Effector memory CD8-positive, alpha-beta T cell (primary cell): ENCODE results near the gene RAB40B.
"Not testable (repeated sequence)": the region's sequence is repeated elsewhere in the genome, so short reads cannot be mapped to it uniquely, and the experiment has no call there.

Experiments used
- ATAC-seq: fragments of 150-1000 bp; cut with Tn5 transposase; replicated peaks from 2 replicates; pipeline ENCODE4 v1.10.0; 2021; ENCODE audit warnings: mild to moderate bottlenecking, moderate library complexity
- DNase-seq, 3 experiments: peaks; one replicate each; pipeline ENCODE4 v3.0.0; 2021
- H3K27ac Mint-ChIP-seq, 2 donors: one replicate each; pipeline ENCODE4 v1.8.0; 2022; ENCODE audit warnings: mild to moderate bottlenecking in 2 of 2, mixed read lengths in 2 of 2, moderate library complexity in 2 of 2
- H3K27me3 Mint-ChIP-seq, 2 donors: one replicate each; pipeline ENCODE4 v1.8.0; 2022; ENCODE audit warnings: mixed read lengths in 2 of 2
- H3K36me3 Mint-ChIP-seq: one replicate; pipeline ENCODE4 v1.8.0; 2022; ENCODE audit warnings: mild to moderate bottlenecking, moderate library complexity, mixed read lengths; ENCODE audit not compliant: insufficient read depth
- H3K4me1 Mint-ChIP-seq, 2 donors: one replicate each; pipeline ENCODE4 v1.8.0; 2022; ENCODE audit warnings: low read depth in 2 of 2, mixed read lengths in 2 of 2
- H3K4me3 Mint-ChIP-seq, 2 donors: one replicate each; pipeline ENCODE4 v1.8.0; 2022; ENCODE audit warnings: mild to moderate bottlenecking in 2 of 2, mixed read lengths in 2 of 2, moderate library complexity in 2 of 2
- H3K9me3 Mint-ChIP-seq, 2 donors: one replicate each; pipeline ENCODE4 v1.8.0; 2022; ENCODE audit warnings: mixed read lengths in 2 of 2
- total RNA-seq, 9 experiments: gene quantifications; one replicate each; lab custom pipeline; 2026; lab: John Stamatoyannopoulos, UW

The RAB40B gene, protein sequence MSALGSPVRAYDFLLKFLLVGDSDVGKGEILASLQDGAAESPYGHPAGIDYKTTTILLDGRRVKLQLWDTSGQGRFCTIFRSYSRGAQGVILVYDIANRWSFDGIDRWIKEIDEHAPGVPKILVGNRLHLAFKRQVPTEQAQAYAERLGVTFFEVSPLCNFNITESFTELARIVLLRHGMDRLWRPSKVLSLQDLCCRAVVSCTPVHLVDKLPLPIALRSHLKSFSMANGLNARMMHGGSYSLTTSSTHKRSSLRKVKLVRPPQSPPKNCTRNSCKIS
- 1.8 to 4.2 (median 3.5) reads per million in 9 experiments for total RNA-seq

DNA sequence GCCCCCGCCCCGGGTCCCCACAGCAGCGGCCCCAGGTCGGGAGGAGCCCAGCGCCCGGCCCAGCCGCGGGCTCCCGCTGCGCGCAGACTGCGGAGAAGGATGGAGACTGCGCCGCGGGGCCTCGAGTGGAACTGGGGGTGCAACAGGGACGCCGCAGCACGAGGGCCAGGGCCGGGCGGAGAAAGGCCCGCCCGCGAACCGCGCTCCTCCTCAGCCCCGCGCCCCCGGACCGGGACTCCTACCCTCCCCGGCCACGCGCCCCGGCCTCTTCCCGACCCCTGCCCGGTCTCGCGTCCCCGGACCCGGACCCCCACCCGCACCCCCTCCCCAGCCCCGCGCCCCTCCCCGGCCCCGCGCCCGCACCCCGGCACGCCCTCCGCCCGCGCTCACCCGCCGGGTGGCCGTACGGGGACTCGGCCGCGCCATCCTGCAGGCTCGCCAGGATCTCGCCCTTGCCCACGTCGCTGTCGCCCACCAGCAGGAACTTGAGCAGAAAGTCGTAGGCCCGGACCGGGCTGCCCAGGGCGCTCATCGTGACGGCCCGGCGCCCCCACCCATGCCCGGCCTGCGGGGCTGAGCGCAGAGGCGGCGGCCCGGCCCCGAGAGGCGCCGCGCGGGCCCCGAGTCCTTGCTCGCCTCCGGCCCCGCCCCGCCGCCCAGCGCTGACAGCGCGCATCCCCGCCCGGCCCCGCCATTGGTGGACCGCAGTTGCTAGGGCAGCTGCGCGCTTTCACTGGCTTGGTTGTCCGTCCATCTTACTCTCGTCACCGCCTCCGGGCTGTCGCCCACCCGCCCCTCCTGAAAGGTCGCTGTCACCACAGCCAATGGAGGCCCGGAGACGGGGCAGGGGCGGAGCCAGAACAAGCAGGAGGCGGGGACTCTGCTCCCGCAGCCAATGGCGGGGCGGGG is at the start of gene RAB40B:
Gene RAB40B, minus strand, starts transcription at position 634 of the 909 bp plus-strand sequence. Its CDS starts 102 bp downstream, at position 532.
- Mint-ChIP-seq H3K9me3 (peaks cover 0 to 2% of the 10 kb centered on the region in 2 donors), H3K4me3 (peak within 1 kb of the TSS; percentile 82 to 83), H3K27me3 (no peaks in the 10 kb centered on the region), H3K4me1 (peaks cover 8 to 10% of the 10 kb centered on the region in 2 donors), H3K36me3 (peaks cover 5% of the 10 kb centered on the region), H3K27ac (peak within 1 kb of the TSS in 1 of 2 donors; percentile 23)
- ATAC-seq: peak; percentile 96
- DNase-seq: peak; percentile 98

DNA sequence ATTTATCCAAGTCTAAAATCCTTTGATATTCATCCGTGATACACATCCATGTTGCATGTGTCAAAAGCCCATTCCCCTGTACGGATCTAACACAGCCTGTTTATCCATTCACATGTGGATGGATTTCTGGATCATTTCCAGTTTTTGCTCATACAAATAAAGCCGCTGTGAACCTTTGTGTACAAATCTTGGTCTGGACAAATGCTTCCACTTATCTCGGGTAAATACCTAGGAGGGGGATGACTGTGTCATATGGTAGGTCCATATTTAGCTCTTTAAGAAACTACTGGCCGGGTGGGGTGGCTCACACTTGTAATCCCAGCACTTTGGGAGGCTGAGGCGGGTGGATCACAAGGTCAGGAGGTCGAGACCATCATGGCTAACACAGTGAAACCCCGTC is 47.0 kb upstream of the RAB40B start:
- H3K4me1 Mint-ChIP-seq: no peaks in the 10 kb centered on the region
- peaks cover 10% of the 10 kb centered on the region for H3K36me3 Mint-ChIP-seq
- ATAC-seq (no peak), DNase-seq (no peak)
- H3K4me3 Mint-ChIP-seq: no peak overlapping the region
- H3K27ac Mint-ChIP-seq: no peak overlapping the region
- no peaks in the 10 kb centered on the region for H3K27me3 Mint-ChIP-seq
- H3K9me3 Mint-ChIP-seq: peaks cover 0 to 6% of the 10 kb centered on the region in 2 donors

DNA sequence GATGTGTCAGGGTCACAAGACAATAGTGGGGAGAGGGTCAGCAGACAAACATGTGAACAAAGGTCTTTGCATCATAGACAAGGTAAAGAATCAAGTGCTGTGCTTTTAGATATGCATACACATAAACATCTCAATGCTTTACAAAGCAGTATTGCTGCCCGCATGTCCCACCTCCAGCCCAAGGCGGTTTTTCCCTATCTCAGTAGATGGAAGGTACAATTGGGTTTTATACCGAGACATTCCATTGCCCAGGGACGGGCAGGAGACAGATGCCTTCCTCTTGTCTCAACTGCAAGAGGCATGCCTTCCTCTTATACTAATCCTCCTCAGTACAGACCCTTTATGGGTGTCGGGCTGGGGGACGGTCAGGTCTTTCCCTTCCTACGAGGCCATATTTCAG is 46.2 kb upstream of the RAB40B start:
- not testable (repeated sequence) for DNase-seq

DNA sequence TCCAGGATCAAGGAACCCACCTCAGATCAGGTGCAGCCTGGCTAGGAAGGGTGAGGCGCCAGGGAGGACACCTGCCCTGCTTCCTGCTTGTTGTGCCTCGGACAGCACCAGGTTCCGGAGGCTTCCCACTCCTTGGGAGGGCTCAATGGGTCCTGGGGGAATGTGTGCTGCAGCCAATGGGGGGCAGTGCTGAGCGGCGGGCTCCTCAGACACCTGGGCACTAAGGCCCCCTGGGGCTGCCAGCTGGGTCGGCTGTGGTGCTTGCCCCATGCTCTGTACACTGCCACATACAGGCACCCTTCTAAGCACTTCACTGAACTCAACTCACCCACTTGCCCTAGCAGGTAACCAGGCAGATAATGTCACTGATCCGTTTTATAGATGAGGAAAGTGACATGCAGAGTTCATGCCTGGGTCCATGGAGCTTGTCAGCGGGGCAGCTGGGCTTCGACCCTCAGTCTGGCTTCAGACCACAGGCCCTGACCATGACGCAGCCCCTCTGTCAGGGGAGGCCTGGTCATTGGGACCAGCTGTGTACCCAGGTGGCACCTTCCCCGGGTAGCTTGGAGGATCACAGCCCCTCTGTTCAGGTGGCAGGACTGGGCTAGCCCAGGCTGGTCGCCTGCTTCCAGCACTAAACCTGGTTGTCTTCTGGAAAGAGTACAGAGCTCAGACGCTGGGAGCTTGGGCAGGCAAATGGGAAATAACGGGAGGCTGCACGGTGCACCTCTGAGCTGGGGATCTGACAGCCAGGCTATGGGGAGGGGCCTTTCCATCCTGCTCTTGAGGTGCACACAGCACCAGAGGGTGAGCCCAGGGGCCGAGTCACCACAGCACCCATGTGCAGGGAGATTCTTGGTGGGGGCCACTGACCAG is 45.1 kb upstream of the RAB40B start:
- DNase-seq (no peak), ATAC-seq (no peak)
- Mint-ChIP-seq H3K4me3 (no peak overlapping the region), H3K27ac (no peak overlapping the region), H3K27me3 (no peaks in the 10 kb centered on the region), H3K9me3 (peaks cover 0 to 6% of the 10 kb centered on the region in 2 donors), H3K36me3 (peaks cover 5% of the 10 kb centered on the region), H3K4me1 (no peaks in the 10 kb centered on the region)

More for the DNA sequence above, 46.2 kb upstream of the RAB40B start:
- H3K36me3 Mint-ChIP-seq, ATAC-seq, H3K4me1 Mint-ChIP-seq, H3K9me3 Mint-ChIP-seq, H3K4me3 Mint-ChIP-seq, H3K27ac Mint-ChIP-seq, H3K27me3 Mint-ChIP-seq: not testable (repeated sequence)

DNA sequence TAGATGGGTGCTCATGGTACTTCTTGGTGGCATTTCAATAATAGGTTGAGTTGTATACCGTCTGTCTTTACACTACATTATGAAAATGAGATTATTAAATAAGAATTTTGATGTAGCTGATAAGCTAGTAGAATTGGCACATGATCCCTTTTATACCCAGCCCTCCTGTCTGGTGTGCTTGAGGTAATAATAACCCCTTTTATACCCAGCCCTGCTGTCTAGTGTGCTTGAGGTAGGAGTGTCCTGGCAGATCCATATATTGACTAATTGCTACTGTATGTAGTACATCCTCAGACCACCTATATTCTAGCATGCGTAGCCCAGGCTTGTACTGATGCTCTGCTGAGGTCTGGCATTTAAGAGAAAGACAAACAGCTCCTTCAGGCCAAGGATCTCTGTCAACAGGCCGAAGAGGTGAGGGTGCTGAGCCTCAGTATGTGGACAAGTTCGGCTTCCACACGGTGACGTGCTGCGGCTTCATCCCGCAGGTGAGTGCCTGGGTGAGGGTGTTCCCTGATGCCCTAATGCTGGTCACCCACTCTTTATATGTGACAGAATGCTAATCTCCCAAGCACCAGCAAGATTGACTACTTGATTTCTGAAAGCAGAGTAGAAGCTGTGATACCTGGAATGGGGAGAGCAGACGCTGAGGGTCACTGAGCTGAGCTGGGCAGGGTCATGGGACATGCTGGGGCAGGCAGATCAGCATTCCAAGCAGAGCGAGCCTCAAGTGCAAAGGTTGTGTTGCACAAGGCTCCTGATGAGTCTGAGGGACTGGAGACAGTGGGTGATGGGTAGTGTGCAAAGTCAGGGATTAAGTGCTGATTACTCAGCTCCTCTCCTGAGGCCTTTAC is 42.6 kb upstream of the RAB40B start:
- no peaks in the 10 kb centered on the region for H3K27me3 Mint-ChIP-seq
- H3K4me1 Mint-ChIP-seq: peaks cover 2 to 3% of the 10 kb centered on the region in 2 donors
- no peak overlapping the region for H3K27ac Mint-ChIP-seq
- no peak overlapping the region for H3K4me3 Mint-ChIP-seq
- no peak for ATAC-seq
- H3K36me3 Mint-ChIP-seq: peaks cover 5% of the 10 kb centered on the region
- no peak for DNase-seq
- H3K9me3 Mint-ChIP-seq: peaks cover 0 to 6% of the 10 kb centered on the region in 2 donors

DNA sequence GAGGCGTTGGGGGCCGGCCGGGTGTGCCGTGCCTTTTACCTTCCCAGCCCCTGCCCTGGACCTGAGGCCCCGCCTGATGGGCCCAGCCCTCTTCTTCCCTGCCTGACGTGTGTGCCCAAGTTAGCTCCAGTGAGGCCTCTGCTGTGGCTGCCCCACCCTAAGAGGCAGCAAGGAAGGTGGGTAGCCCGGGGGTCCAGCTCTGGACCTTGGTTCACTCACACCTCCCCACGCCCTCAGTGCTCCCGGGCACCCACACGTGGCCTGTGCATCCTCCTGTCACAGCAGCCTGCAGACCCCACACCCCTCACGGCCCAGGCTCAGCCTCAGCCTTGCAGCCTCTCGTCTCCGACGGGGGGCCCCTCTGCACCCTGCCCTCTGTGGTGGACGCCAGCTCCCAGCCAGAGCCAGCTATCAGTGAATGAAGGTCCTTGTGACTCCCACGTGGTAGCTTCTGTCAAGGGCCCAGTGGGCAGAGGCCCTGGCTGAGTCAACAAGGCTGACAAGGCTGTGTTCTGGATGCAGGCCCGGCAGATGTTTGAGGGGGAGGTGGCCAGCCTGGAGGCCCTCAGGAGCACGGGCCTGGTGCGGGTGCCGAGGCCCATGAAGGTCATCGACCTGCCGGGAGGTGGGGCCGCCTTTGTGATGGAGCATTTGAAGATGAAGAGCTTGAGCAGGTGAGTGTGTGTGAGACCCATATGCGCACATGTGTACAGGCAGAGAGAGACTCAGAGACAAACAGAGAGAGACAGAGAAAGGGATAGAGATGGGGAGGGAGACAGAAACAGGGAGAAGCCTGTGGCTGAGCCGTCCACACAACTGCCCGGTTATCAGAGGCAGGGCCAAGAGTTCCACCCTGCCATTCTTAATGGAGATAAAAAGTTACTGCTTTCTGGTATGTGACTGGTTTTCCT is 39.7 kb upstream of the RAB40B start:
- ATAC-seq (no peak), DNase-seq (no peak)
- peaks cover 2 to 4% of the 10 kb centered on the region in 2 donors for H3K4me1 Mint-ChIP-seq
- H3K9me3 Mint-ChIP-seq: peaks cover 1 to 11% of the 10 kb centered on the region in 2 donors
- no peaks in the 10 kb centered on the region for H3K27me3 Mint-ChIP-seq
- no peak overlapping the region for H3K4me3 Mint-ChIP-seq
- no peak overlapping the region for H3K27ac Mint-ChIP-seq
- H3K36me3 Mint-ChIP-seq: peaks cover 5% of the 10 kb centered on the region

DNA sequence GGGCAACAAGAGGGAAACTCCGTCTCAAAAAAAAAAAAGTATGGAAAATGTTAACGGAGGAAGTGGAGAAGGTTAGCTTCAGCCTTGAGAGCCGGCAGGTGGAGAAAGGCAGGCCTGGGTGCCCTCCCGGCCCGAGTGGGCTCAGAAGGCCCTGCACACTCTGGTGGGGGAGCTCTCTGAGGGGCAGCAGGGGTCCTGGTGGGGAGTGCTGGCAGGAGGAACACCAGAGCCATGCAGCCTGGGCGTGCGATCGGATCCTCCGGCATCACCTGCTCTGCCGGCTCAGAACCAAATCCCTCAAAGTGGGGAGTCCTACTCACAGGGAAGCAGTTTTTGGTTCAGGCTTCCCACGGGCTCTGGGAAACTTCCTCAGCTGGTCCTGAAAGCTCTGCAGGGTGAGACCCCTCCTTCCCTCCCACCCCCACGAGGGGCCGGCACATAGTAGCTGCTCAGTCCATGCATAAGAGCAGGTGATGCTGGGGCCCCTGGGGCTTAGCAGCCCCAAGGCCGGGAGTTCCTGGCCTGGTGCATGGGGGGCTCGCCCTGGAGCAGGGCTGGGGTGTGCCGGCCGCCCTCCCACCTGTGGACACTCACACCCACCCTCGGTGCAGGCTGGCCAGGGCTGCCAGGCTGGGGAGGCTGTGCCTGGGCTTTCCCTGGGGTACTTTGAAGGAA is 38.1 kb upstream of the RAB40B start:
- Mint-ChIP-seq H3K36me3 (peaks cover 5% of the 10 kb centered on the region), H3K27me3 (no peaks in the 10 kb centered on the region), H3K4me1 (peaks cover 2 to 4% of the 10 kb centered on the region in 2 donors), H3K27ac (no peak overlapping the region), H3K9me3 (peaks cover 3 to 14% of the 10 kb centered on the region in 2 donors), H3K4me3 (no peak overlapping the region)
- DNase-seq (no peak), ATAC-seq (no peak)

DNA sequence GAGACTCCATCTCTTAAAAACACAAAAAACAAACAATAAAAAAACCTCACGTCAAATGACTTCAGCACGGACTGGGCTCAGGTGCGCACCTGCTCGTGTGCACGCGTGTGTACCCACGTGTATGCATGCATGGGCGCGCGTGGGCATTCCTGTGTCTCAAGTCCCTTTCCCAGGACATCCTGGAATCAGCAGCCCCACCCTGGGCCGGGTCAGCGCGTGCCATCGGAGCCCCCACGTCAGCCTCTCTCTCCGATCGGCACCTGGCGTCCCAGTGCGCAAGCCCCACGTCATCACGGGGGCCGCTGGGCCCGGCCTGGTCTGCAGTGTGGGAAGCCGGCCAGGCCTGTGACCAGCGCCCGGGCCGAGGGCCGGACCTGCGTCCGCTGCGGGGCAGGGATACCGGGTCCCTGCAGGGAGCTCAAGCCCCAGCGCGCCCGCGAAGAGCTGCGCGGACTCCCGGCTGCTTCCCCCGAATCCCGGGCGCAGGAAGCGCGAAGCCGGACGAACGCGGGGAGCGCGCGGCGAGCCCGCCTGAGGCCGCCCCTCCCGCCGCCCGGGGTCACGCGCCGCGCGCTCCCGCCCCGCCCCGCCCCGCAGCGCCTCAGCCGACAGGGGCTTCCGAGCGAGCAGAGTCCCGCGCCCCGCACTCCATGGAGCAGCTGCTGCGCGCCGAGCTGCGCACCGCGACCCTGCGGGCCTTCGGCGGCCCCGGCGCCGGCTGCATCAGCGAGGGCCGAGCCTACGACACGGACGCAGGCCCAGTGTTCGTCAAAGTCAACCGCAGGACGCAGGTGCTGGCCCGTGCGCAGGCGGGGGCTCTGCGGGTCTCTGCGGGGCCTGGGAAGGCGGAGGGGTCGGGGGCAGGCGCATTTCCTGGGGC is 36.7 kb upstream of the RAB40B start, which contains the start of gene FN3K:
Gene FN3K, plus strand, starts transcription at position 629 of the 880 bp plus-strand sequence. Its CDS starts 22 bp downstream, at position 651.
- Mint-ChIP-seq H3K4me1 (peaks cover 2 to 4% of the 10 kb centered on the region in 2 donors), H3K27me3 (no peaks in the 10 kb centered on the region), H3K9me3 (peaks cover 3 to 8% of the 10 kb centered on the region in 2 donors), H3K27ac (peak within 1 kb of the TSS in 1 of 2 donors; percentile 55), H3K4me3 (peak within 1 kb of the TSS; percentile 56 to 66), H3K36me3 (no peaks in the 10 kb centered on the region)
- ATAC-seq (peak; percentile 81), DNase-seq (no peak)

DNA sequence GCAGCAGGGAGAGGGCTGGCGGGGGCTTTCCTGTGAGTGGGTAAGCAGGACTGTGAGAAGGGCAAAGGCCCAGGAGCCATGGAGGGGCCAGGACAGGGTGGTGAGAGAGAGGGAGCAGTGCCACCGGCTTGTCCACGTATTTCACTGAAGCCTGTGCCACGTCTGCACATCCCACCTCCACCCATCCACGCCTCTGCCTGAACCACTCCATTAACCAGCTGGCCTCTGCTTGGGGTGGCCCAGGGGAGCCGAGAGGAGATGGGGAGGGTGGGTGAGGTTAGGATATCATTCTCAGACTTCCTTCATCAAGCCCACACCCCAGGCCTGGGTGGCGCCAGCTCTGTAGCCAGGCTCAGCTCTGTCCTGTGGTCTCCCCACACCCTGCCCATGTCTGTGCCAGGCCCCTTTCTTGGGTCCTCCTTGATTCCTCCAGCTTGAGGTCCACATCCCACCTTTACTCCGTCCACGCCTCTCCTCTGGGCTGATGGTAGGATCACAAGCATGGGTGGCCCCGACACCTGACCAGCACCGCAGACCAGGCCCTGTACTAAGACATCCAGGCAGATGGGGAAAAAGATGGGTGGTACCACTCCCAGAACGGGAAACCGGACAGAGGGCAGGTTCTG is 33.7 kb upstream of the RAB40B start:
- H3K36me3 Mint-ChIP-seq: peaks cover 10% of the 10 kb centered on the region
- ATAC-seq (no peak), DNase-seq (no peak)
- H3K4me3 Mint-ChIP-seq: no peak overlapping the region
- H3K27ac Mint-ChIP-seq: no peak overlapping the region
- H3K27me3 Mint-ChIP-seq: no peaks in the 10 kb centered on the region
- peaks cover 2 to 4% of the 10 kb centered on the region in 2 donors for H3K4me1 Mint-ChIP-seq
- H3K9me3 Mint-ChIP-seq: peaks cover 3 to 8% of the 10 kb centered on the region in 2 donors
